Measurements from ENCODE around the gene DIP2C.
"Not testable (repeated sequence)": the region's sequence is repeated elsewhere in the genome, so short reads cannot be mapped to it uniquely, and the experiment has no call there.

The DIP2C gene

GRCh38 chr10:693506-693905, 4.0 kb upstream of the DIP2C start:
- DNase-seq: no peak

GRCh38 chr10:692682-693351, 3.3 kb upstream of the DIP2C start:
- no peak for DNase-seq

GRCh38 chr10:691216-691615, 1.7 kb upstream of the DIP2C start:
- no peak for DNase-seq

GRCh38 chr10:690372-691161, 1.1 kb upstream of the DIP2C start:
- no peak for DNase-seq

GRCh38 chr10:689121-689451, 382 bp downstream of the DIP2C start:
- no peak for DNase-seq

GRCh38 chr10:688312-689120, 952 bp downstream of the DIP2C start:
- no peak for DNase-seq

GRCh38 chr10:687583-688311, 1.7 kb downstream of the DIP2C start:
- no peak for DNase-seq

- no peak for DNase-seq
Observed at GRCh38 chr10:686155-686931, 3.1 kb downstream of the DIP2C start.

GRCh38 chr10:685613-686012, 3.9 kb downstream of the DIP2C start:
- DNase-seq: no peak

GRCh38 chr10:683448-684071, 5.9 kb downstream of the DIP2C start:
- DNase-seq: no peak

- no peak for DNase-seq
Observed at GRCh38 chr10:682931-683447, 6.5 kb downstream of the DIP2C start.

- DNase-seq: no peak
Observed at GRCh38 chr10:681670-682318, 7.7 kb downstream of the DIP2C start.

GRCh38 chr10:680745-681144, 8.7 kb downstream of the DIP2C start:
- no peak for DNase-seq

- no peak for DNase-seq
Observed at GRCh38 chr10:680146-680545, 9.3 kb downstream of the DIP2C start.

GRCh38 chr10:679556-679955, 9.9 kb downstream of the DIP2C start:
- no peak for DNase-seq

- not testable (repeated sequence) for DNase-seq
Observed at GRCh38 chr10:678662-679005, 10.8 kb downstream of the DIP2C start.

- no peak for DNase-seq
Observed at GRCh38 chr10:677750-678661, 11.5 kb downstream of the DIP2C start.

- DNase-seq: no peak
Observed at GRCh38 chr10:677038-677437, 12.4 kb downstream of the DIP2C start.

GRCh38 chr10:676178-676577, 13.3 kb downstream of the DIP2C start:
- DNase-seq: no peak

- DNase-seq: no peak
Observed at GRCh38 chr10:675532-675931, 13.9 kb downstream of the DIP2C start.
